Breast epithelium (tissue), 3 donors: Measurements from ENCODE around the gene ANKRD16.

Source experiments
- POLR2A ChIP-seq: fragments of 450-650 bp; IDR thresholded peaks from one replicate; pipeline ENCODE4 v1.6.1; 2016; ENCODE audit warnings: antibody characterized with exemption, mild to moderate bottlenecking, moderate library complexity
- TF ChIP-seq, protein P1 (sequence below), 3 donors: fragments of 450-650 bp; IDR thresholded peaks; one replicate each; pipeline ENCODE4 v1.5.1; 2016 to 2017; ENCODE audit warnings: antibody characterized with exemption in 3 of 3, mild to moderate bottlenecking in 3 of 3, moderate library complexity in 3 of 3

DNA sequence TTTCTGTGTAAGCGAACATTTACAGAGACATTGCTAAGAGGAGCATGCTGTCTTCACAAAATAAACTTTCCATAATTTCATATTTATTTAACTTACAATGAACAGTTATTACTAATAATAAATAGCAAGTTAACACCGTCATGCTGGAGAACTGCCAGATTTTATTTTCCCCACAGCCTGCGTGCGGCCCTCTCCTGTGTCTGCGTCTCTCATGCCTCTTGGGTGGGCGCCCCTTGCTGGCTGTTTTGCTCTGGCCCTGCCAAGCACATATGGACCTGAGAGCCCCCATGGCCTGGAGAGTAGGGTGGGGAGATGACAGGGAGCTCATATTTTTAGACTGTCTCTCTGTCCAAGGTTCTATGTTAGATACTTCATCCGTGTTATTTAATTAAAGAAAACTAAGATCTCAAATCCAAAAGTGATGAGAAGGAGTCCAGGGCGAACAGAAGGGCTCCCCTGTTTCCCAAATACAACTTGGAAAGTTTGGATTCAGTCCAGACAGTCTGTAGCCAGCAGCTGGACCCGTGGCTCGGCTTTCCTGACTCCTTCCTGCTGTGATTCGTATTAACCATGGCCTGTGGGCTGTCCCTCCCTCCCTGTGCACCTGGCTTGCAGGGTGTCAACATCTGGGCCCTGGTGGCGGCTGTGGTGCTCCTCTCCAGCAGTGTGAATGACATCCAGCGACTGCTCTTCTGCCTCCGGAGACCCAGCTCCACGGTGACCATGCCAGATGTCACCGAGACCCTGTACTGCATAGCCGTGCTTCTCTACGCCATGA is 20.8 kb upstream of the ANKRD16 start:
- TF ChIP-seq POLR2A, result no peak
- TF ChIP-seq, protein P1, sequence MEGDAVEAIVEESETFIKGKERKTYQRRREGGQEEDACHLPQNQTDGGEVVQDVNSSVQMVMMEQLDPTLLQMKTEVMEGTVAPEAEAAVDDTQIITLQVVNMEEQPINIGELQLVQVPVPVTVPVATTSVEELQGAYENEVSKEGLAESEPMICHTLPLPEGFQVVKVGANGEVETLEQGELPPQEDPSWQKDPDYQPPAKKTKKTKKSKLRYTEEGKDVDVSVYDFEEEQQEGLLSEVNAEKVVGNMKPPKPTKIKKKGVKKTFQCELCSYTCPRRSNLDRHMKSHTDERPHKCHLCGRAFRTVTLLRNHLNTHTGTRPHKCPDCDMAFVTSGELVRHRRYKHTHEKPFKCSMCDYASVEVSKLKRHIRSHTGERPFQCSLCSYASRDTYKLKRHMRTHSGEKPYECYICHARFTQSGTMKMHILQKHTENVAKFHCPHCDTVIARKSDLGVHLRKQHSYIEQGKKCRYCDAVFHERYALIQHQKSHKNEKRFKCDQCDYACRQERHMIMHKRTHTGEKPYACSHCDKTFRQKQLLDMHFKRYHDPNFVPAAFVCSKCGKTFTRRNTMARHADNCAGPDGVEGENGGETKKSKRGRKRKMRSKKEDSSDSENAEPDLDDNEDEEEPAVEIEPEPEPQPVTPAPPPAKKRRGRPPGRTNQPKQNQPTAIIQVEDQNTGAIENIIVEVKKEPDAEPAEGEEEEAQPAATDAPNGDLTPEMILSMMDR (IDR thresholded peaks at IDR 0.05), result no peak
